Measurements from ENCODE around the gene CD48.

The CD48 gene

GRCh38 chr1:160629286-160630210, 82.1 kb downstream of the CD48 start:
- no peak for DNase-seq

GRCh38 chr1:160628799-160629263, 82.8 kb downstream of the CD48 start:
- no peak for DNase-seq

All from kidney glomerular epithelial cell (primary cell).